ENCODE measurements around the gene CCDC60.

The CCDC60 gene

GRCh38 chr12:119375883-119376190 is 41.3 kb downstream of the CCDC60 start:
- Histone ChIP-seq H3K14ac (ENCODE audit: low read length in 2 of 2) (no peak overlapping the region), H2BK5ac (ENCODE audit: low read depth, low read length, poor library complexity, severe bottlenecking) (no peak overlapping the region), H2AK5ac (ENCODE audit: low read length, severe bottlenecking) (no peak overlapping the region), H3K79me1 (replicated peaks; ENCODE audit: low read length, poor library complexity, severe bottlenecking) (no peaks in the 10 kb centered on the region), H2BK15ac (ENCODE audit: low read depth, poor library complexity, severe bottlenecking) (no peak overlapping the region), H3K9me3 (ENCODE audit: control insufficient read depth, low read length) (no peaks in the 10 kb centered on the region), H3K23ac (ENCODE audit: low read length in 2 of 2) (no peak overlapping the region), H3K4me3 (ENCODE audit: insufficient read depth in 1 of 2, low read depth in 1 of 2, low read length in 2 of 2) (no peak overlapping the region), H3K4me2 (ENCODE audit: low read length, poor library complexity, severe bottlenecking) (no peak overlapping the region), H4K8ac (ENCODE audit: low read length) (no peak overlapping the region), H2BK12ac (ENCODE audit: low read length in 2 of 2) (no peak overlapping the region), H3K4ac (ENCODE audit: low read depth in 1 of 2, low read length in 2 of 2) (no peak overlapping the region), H2BK120ac (ENCODE audit: low read depth, low read length) (no peak overlapping the region), H3K9ac (ENCODE audit: low read length) (no peak overlapping the region), H3K27me3 (ENCODE audit: control insufficient read depth in 1 of 2, insufficient read depth in 1 of 2, low read length in 2 of 2) (no peaks in the 10 kb centered on the region), H3K36me3 (ENCODE audit: control insufficient read depth in 1 of 2, insufficient read depth in 2 of 2, low read depth in 1 of 2, low read length in 2 of 2) (no peaks in the 10 kb centered on the region), H3K4me1 (ENCODE audit: control insufficient read depth, insufficient read depth, low read depth, low read length) (no peaks in the 10 kb centered on the region), H3K18ac (ENCODE audit: low read depth in 1 of 2, low read length in 2 of 2) (no peak overlapping the region), H2AFZ (ENCODE audit: low read depth, low read length) (no peak overlapping the region), H3K27ac (ENCODE audit: low read length, poor library complexity, severe bottlenecking) (no peak overlapping the region), H4K91ac (ENCODE audit: low read length) (no peak overlapping the region)
- no peak for DNase-seq
- WGBS = 64% methylated on average over 5 of the region's 5 CpGs

- no peaks in the 10 kb centered on the region for H3K36me3 ChIP-seq (ENCODE audit: control insufficient read depth in 1 of 2, insufficient read depth in 2 of 2, low read depth in 1 of 2, low read length in 2 of 2)
- no peak for DNase-seq
- no peak overlapping the region for H2AK5ac ChIP-seq (ENCODE audit: low read length, severe bottlenecking)
- no peak overlapping the region for H2AFZ ChIP-seq (ENCODE audit: low read depth, low read length)
- no peak overlapping the region for H3K14ac ChIP-seq (ENCODE audit: low read length in 2 of 2)
- no peak overlapping the region for H3K23ac ChIP-seq (ENCODE audit: low read length in 2 of 2)
- H3K4ac ChIP-seq (ENCODE audit: low read depth in 1 of 2, low read length in 2 of 2) = no peak overlapping the region
- H3K4me2 ChIP-seq (ENCODE audit: low read length, poor library complexity, severe bottlenecking) = no peak overlapping the region
- H2BK5ac ChIP-seq (ENCODE audit: low read depth, low read length, poor library complexity, severe bottlenecking) = no peak overlapping the region
- no peaks in the 10 kb centered on the region for H3K79me1 ChIP-seq (replicated peaks; ENCODE audit: low read length, poor library complexity, severe bottlenecking)
- H4K91ac ChIP-seq (ENCODE audit: low read length) = no peak overlapping the region
- WGBS = 27% methylated on average over 2 of the region's 4 CpGs
- H3K18ac ChIP-seq (ENCODE audit: low read depth in 1 of 2, low read length in 2 of 2) = no peak overlapping the region
- H3K9me3 ChIP-seq (ENCODE audit: control insufficient read depth, low read length) = no peaks in the 10 kb centered on the region
- H3K27me3 ChIP-seq (ENCODE audit: control insufficient read depth in 1 of 2, insufficient read depth in 1 of 2, low read length in 2 of 2) = no peaks in the 10 kb centered on the region
- no peak overlapping the region for H3K9ac ChIP-seq (ENCODE audit: low read length)
- no peak overlapping the region for H3K27ac ChIP-seq (ENCODE audit: low read length, poor library complexity, severe bottlenecking)
- H3K4me3 ChIP-seq (ENCODE audit: insufficient read depth in 1 of 2, low read depth in 1 of 2, low read length in 2 of 2) = no peak overlapping the region
- H3K4me1 ChIP-seq (ENCODE audit: control insufficient read depth, insufficient read depth, low read depth, low read length) = no peaks in the 10 kb centered on the region
- no peak overlapping the region for H2BK120ac ChIP-seq (ENCODE audit: low read depth, low read length)
- no peak overlapping the region for H4K8ac ChIP-seq (ENCODE audit: low read length)
- no peak overlapping the region for H2BK12ac ChIP-seq (ENCODE audit: low read length in 2 of 2)
- no peak overlapping the region for H2BK15ac ChIP-seq (ENCODE audit: low read depth, poor library complexity, severe bottlenecking)
Measured at GRCh38 chr12:119378903-119379302, 44.4 kb downstream of the CCDC60 start.

GRCh38 chr12:119381471-119382235 is 47.1 kb downstream of the CCDC60 start:
- Histone ChIP-seq H3K9me3 (ENCODE audit: control insufficient read depth, low read length) (no peaks in the 10 kb centered on the region), H3K27me3 (ENCODE audit: control insufficient read depth in 1 of 2, insufficient read depth in 1 of 2, low read length in 2 of 2) (no peaks in the 10 kb centered on the region), H2BK15ac (ENCODE audit: low read depth, poor library complexity, severe bottlenecking) (no peak overlapping the region), H3K14ac (ENCODE audit: low read length in 2 of 2) (no peak overlapping the region), H4K91ac (ENCODE audit: low read length) (no peak overlapping the region), H3K27ac (ENCODE audit: low read length, poor library complexity, severe bottlenecking) (no peak overlapping the region), H3K4ac (ENCODE audit: low read depth in 1 of 2, low read length in 2 of 2) (no peak overlapping the region), H4K8ac (ENCODE audit: low read length) (no peak overlapping the region), H3K4me2 (ENCODE audit: low read length, poor library complexity, severe bottlenecking) (peak overlapping the region; percentile 14), H3K9ac (ENCODE audit: low read length) (no peak overlapping the region), H3K79me1 (replicated peaks; ENCODE audit: low read length, poor library complexity, severe bottlenecking) (no peaks in the 10 kb centered on the region), H2BK120ac (ENCODE audit: low read depth, low read length) (no peak overlapping the region), H2AFZ (ENCODE audit: low read depth, low read length) (no peak overlapping the region), H2AK5ac (ENCODE audit: low read length, severe bottlenecking) (no peak overlapping the region), H3K36me3 (ENCODE audit: control insufficient read depth in 1 of 2, insufficient read depth in 2 of 2, low read depth in 1 of 2, low read length in 2 of 2) (no peaks in the 10 kb centered on the region), H2BK5ac (ENCODE audit: low read depth, low read length, poor library complexity, severe bottlenecking) (no peak overlapping the region), H3K18ac (ENCODE audit: low read depth in 1 of 2, low read length in 2 of 2) (no peak overlapping the region), H3K4me3 (ENCODE audit: insufficient read depth in 1 of 2, low read depth in 1 of 2, low read length in 2 of 2) (no peak overlapping the region), H3K23ac (ENCODE audit: low read length in 2 of 2) (no peak overlapping the region), H2BK12ac (ENCODE audit: low read length in 2 of 2) (no peak overlapping the region), H3K4me1 (ENCODE audit: control insufficient read depth, insufficient read depth, low read depth, low read length) (no peaks in the 10 kb centered on the region)
- 39% methylated on average over 5 of the region's 5 CpGs for WGBS
- no peak for DNase-seq

GRCh38 chr12:119383206-119383605 is 48.7 kb downstream of the CCDC60 start:
- Histone ChIP-seq H3K9ac (ENCODE audit: low read length) (no peak overlapping the region), H2BK12ac (ENCODE audit: low read length in 2 of 2) (no peak overlapping the region), H4K91ac (ENCODE audit: low read length) (no peak overlapping the region), H3K27ac (ENCODE audit: low read length, poor library complexity, severe bottlenecking) (no peak overlapping the region), H2BK120ac (ENCODE audit: low read depth, low read length) (no peak overlapping the region), H3K18ac (ENCODE audit: low read depth in 1 of 2, low read length in 2 of 2) (no peak overlapping the region), H2BK5ac (ENCODE audit: low read depth, low read length, poor library complexity, severe bottlenecking) (no peak overlapping the region), H3K23ac (ENCODE audit: low read length in 2 of 2) (no peak overlapping the region), H3K4me1 (ENCODE audit: control insufficient read depth, insufficient read depth, low read depth, low read length) (no peaks in the 10 kb centered on the region), H3K36me3 (ENCODE audit: control insufficient read depth in 1 of 2, insufficient read depth in 2 of 2, low read depth in 1 of 2, low read length in 2 of 2) (no peaks in the 10 kb centered on the region), H3K79me1 (replicated peaks; ENCODE audit: low read length, poor library complexity, severe bottlenecking) (no peaks in the 10 kb centered on the region), H3K4me2 (ENCODE audit: low read length, poor library complexity, severe bottlenecking) (no peak overlapping the region), H3K27me3 (ENCODE audit: control insufficient read depth in 1 of 2, insufficient read depth in 1 of 2, low read length in 2 of 2) (no peaks in the 10 kb centered on the region), H3K14ac (ENCODE audit: low read length in 2 of 2) (no peak overlapping the region), H2AK5ac (ENCODE audit: low read length, severe bottlenecking) (no peak overlapping the region), H2BK15ac (ENCODE audit: low read depth, poor library complexity, severe bottlenecking) (no peak overlapping the region), H3K9me3 (ENCODE audit: control insufficient read depth, low read length) (no peaks in the 10 kb centered on the region), H3K4ac (ENCODE audit: low read depth in 1 of 2, low read length in 2 of 2) (no peak overlapping the region), H2AFZ (ENCODE audit: low read depth, low read length) (no peak overlapping the region), H4K8ac (ENCODE audit: low read length) (no peak overlapping the region), H3K4me3 (ENCODE audit: insufficient read depth in 1 of 2, low read depth in 1 of 2, low read length in 2 of 2) (no peak overlapping the region)
- no peak for DNase-seq
- 78% methylated on average over 6 of the region's 7 CpGs for WGBS
